ENCODE measurements around the gene INHBC.

Gene INHBC

DNA sequence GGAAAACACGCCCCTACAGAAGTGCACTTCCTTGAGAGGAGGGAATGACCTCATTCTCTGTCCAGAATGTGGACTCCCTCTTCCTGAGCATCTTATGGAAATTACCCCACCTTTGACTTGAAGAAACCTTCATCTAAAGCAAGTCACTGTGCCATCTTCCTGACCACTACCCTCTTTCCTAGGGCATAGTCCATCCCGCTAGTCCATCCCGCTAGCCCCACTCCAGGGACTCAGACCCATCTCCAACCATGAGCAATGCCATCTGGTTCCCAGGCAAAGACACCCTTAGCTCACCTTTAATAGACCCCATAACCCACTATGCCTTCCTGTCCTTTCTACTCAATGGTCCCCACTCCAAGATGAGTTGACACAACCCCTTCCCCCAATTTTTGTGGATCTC is 15.5 kb downstream of the INHBC start:
- no peak for DNase-seq (ENCODE audit: low read depth)
- TF ChIP-seq, protein P1, sequence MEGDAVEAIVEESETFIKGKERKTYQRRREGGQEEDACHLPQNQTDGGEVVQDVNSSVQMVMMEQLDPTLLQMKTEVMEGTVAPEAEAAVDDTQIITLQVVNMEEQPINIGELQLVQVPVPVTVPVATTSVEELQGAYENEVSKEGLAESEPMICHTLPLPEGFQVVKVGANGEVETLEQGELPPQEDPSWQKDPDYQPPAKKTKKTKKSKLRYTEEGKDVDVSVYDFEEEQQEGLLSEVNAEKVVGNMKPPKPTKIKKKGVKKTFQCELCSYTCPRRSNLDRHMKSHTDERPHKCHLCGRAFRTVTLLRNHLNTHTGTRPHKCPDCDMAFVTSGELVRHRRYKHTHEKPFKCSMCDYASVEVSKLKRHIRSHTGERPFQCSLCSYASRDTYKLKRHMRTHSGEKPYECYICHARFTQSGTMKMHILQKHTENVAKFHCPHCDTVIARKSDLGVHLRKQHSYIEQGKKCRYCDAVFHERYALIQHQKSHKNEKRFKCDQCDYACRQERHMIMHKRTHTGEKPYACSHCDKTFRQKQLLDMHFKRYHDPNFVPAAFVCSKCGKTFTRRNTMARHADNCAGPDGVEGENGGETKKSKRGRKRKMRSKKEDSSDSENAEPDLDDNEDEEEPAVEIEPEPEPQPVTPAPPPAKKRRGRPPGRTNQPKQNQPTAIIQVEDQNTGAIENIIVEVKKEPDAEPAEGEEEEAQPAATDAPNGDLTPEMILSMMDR (conservative IDR thresholded peaks at IDR 0.05; ENCODE audit: low read depth, low read length): no peak
- no peak overlapping the region for H3K4me3 ChIP-seq (ENCODE audit: low read length)

DNA sequence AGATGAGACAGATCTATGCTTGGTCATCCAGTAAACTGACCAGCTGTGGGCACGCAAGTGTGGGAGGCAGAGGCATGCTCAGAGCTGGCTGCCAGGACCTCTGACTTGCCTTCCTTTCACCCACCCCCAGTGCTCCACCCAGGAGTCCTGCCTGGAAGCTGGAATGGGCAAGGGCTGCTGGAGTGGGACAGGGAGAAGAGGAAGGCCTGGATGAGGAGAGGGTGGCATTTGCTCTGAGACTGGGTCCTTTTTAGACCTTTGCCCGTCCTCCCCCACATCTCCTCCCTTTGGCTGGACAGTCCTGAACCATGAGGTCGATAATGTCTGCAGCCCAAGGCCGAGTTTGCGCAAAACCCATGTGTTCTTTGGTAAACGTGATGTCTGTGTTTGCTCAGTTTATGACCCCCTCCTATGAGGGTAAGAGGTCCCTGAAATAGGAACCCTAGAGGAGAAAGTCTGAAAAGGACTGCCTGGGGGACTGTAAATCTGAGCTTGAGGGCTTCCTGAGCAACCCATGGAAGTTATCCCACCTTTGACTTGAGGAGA is 16.7 kb downstream of the INHBC start:
- DNase-seq (ENCODE audit: low read depth): no peak
- TF ChIP-seq, protein P1 (conservative IDR thresholded peaks at IDR 0.05; ENCODE audit: low read depth, low read length): no peak
- H3K4me3 ChIP-seq (ENCODE audit: low read length): no peak overlapping the region

DNA sequence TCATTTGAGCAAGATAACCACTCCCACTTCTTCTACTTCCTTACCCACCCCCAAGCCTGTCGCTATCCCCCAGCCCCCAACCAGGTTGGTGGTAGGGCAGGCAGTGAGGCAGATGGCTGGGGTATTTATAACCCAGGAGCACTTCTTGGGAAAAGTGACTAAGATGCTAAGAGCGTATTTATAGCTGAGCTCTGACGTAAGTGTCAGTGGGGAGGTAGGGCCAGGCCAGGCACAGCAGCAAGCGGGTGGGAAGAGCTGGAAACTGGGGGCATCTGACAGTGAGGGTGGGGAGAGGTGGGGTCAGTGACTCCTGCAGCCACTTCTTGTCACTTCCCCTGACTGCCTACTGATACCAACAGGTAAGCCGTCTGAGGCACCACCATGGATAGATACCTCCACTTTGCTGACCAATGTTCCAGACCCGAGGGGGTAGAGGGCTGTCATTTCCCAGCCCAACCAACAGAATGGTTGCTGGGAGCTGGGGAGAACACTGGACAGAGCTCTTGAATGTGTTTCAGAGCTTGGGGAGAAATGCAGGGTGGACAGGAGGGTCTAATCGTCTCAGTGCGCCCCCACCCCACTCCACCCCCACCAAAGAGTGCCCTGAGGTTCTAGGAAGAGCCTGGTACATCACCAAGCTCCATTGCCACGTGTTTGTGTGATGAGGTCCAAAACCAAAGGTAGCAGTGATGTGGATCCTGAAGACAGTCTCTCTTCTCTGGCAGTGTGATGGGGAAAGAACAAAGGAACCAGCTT is 17.8 kb downstream of the INHBC start:
- DNase-seq (ENCODE audit: low read depth): peak; percentile 67
- no peak overlapping the region for H3K4me3 ChIP-seq (ENCODE audit: low read length)
- TF ChIP-seq, protein P1 (conservative IDR thresholded peaks at IDR 0.05; ENCODE audit: low read depth, low read length): no peak

DNA sequence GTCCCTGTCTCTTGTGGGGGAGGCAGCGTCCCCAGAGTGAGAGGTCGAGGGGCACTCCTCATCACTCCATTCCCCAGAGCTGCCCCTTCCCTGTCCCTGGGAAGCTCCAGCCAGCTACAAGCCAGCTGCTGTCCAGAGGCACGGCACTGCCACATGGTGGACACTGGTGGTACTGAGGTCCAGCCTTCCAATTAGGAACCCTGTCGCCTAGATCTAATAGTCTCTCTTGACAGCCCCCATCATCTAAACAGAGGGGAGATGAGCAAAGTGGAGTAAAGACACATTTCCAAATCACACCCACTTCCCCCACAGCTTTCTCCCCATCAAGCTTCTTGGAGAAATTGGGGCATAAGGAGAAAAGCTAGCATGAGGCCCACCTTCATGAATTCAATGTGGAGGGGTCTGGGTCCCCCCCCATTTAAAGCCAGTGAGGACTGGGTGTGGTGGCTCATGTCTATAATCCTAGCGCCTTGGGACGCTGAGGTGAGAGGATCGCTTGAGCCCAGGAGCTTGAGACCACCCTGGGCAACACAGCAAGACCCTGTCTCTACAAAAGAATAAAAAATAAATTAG is 18.4 kb downstream of the INHBC start:
- TF ChIP-seq, protein P1 (conservative IDR thresholded peaks at IDR 0.05; ENCODE audit: low read depth, low read length): peak; percentile 97
- no peak overlapping the region for H3K4me3 ChIP-seq (ENCODE audit: low read length)
- no peak for DNase-seq (ENCODE audit: low read depth)

DNA sequence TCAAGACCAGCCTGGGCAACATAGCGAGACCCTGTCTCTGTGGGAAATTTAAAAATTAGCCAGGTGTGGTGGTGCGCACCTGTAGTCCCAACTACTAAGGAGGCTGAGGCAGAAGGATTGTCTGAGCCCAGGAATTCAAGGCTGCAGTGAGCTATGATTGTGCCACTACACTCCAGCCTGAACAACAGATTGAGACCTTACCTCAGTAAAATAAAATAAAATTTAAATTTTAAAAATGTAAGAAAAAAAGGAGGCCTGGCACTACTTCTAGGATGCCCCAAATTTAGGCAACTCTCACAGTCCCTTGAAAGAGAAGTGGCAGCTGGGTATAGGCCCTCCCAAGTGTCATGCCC is 19.6 kb downstream of the INHBC start:
- no peak for DNase-seq (ENCODE audit: low read depth)
- H3K4me3 ChIP-seq (ENCODE audit: low read length): no peak overlapping the region
- TF ChIP-seq, protein P1 (conservative IDR thresholded peaks at IDR 0.05; ENCODE audit: low read depth, low read length): no peak

DNA sequence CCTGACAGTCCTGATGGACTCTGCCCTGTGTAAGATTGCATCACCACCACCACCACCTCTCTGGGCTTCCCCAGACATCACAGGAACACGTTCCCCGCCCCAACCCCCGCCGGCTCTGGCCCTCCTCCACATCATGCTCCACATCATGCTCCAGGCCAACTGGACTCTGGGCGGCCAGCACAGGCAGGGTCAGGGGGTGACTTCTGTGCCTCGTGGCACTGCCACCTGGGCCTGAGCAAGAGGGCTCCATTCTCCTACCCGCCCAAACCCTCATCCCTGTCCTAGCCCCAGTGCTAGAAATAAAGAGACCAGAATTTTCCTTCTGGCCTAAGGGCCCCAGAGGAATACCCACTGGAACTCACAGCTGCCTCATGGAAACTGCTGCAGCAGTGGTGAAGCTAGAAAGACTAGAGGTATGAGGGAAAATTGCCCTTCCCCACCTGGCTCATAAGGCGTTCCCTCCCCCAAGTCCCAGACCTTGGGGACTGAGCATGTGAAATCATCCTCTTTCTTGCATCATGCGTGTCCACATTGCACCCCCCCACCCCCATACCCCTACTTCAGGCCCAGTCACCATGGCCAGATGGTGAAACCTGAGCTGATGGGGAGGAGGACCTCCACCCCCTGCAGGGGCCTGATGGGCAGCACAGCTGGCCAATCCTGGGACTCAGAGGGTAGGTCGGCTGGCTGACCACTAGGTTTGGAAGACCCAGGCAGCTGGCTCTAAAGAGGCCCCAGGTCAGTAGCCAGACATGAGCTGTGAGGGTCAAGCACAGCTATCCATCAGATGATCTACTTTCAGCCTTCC is 20.2 kb downstream of the INHBC start, which contains the start of gene INHBE:
Gene INHBE, plus strand, starts transcription at position 742 of the 808 bp plus-strand sequence. CDS start 230 bp downstream, outside the sequence.
- DNase-seq (ENCODE audit: low read depth): no peak
- H3K4me3 ChIP-seq (ENCODE audit: low read length): no peak within 1 kb of the TSS
- TF ChIP-seq, protein P1 (conservative IDR thresholded peaks at IDR 0.05; ENCODE audit: low read depth, low read length): no peak

Measured in retinal pigment epithelial cell (primary cell).